Stimulated activated effector memory CD8-positive, alpha-beta T cell treated with anti-CD3 and anti-CD28 coated beads, Interleukin-12 subunit alpha, Interleukin-12 subunit beta, amount 100 ng/mL, for 72 hours (primary cell): ENCODE measurements around the gene ZNF367.
A peak's percentile ranks its signal among the peaks of the same experiment; 100 is the strongest.

Source experiments
- ATAC-seq: fragments of 150-1000 bp; cut with Tn5 transposase; 2 replicates; pipeline ENCODE4 v1.10.0; 2021
- DNase-seq, 2 donors: peaks; one replicate each; pipeline ENCODE4 v3.0.0; 2021 to 2022; ENCODE audit warnings: low spot score in 2 of 2
- H3K27ac Mint-ChIP-seq: one replicate; pipeline ENCODE4 v1.8.0; 2022; ENCODE audit warnings: mild to moderate bottlenecking, mixed read lengths
- H3K36me3 Mint-ChIP-seq: one replicate; pipeline ENCODE4 v1.8.0; 2022; ENCODE audit warnings: mild to moderate bottlenecking, mixed read lengths
- H3K4me1 Mint-ChIP-seq: one replicate; pipeline ENCODE4 v1.8.0; 2022; ENCODE audit warnings: mixed read lengths
- H3K4me3 Mint-ChIP-seq: one replicate; pipeline ENCODE4 v1.8.0; 2022; ENCODE audit warnings: mild to moderate bottlenecking, mixed read lengths
- H3K9me3 Mint-ChIP-seq: one replicate; pipeline ENCODE4 v1.8.0; 2022; ENCODE audit warnings: mixed read lengths

The ZNF367 gene

GRCh38 chr9:96418083-96418919 lies at the start of gene ZNF367:
ZNF367 (minus strand) TSS chr9:96418370; CDS start chr9:96418032, 338 bp downstream.
- Mint-ChIP-seq H3K4me3 (peak within 1 kb of the TSS; percentile 90), H3K27ac (peak within 1 kb of the TSS; percentile 93), H3K36me3 (peaks cover 56% of the 10 kb centered on the region), H3K9me3 (no peaks in the 10 kb centered on the region), H3K4me1 (peaks cover 33% of the 10 kb centered on the region)
- DNase-seq (peak; percentile 87 to 95), ATAC-seq (peak; percentile 86)

DNA sequence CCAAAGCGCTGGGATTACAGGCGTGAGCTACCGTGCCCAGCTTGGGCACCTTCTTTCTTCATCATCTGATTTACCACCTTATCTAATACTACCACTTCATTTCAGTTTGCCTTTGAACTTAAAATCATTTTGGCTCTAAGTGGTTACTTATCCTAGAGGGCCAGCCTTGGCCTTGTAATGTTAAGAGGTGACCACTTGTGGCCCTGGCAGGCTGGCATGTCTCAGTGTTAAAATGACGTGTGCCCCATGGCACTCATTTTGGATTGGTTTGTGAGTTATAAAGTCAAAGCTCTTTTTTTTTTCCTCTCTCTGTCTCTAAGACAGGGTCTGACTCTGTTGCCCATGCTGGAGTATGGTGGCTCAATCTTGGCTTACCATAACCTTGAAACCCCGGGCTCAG lies 49.6 kb upstream of the ZNF367 start:
- H3K27ac Mint-ChIP-seq, result peak overlapping the region; percentile 45
- no peaks in the 10 kb centered on the region for H3K4me1 Mint-ChIP-seq
- no peaks in the 10 kb centered on the region for H3K9me3 Mint-ChIP-seq
- ATAC-seq (no peak), DNase-seq (no peak)
- no peak overlapping the region for H3K4me3 Mint-ChIP-seq
- peaks cover 21% of the 10 kb centered on the region for H3K36me3 Mint-ChIP-seq

DNA sequence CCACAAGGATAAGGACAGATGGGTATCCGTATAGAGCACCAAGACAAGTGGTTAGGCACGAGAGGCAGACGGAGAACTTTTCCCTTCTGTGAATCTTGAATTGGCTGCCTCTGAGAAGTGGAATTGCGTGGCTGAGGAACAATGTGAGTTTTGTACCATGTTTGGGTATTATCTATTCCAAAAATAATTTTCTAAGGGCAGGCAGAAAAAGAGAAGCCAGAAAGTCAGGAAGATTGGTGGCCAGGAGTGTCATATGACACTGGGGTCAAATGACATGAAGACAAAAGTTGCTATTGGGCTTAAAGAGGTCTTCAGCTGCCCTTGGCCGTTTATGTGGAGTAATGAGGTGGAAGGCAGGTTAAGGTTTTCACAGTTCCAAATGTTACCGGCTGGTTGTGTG lies 46.3 kb upstream of the ZNF367 start:
- DNase-seq, result no peak
- Mint-ChIP-seq H3K4me3 (no peak overlapping the region), H3K4me1 (peaks cover 3% of the 10 kb centered on the region), H3K36me3 (peaks cover 40% of the 10 kb centered on the region), H3K27ac (no peak overlapping the region), H3K9me3 (no peaks in the 10 kb centered on the region)
- ATAC-seq, result no peak

DNA sequence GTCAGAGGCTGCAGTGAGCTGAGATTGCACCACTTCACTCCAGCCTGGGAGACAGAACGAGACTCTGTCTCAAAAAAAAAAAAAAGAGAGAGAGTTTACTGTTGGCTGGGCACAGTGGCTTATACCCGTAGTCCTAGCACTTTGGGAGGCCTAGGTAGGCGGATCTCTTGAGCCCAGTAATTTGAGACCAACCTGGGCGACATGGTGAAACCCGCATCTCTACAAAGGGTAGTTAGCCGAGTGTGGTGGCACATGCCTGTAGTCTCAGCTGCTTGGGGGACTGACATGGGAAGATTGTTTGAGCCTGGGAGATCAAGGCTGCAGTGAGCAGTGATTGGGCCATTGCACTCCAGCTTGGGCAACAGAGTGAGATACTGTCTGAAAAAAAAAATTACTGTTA lies 44.4 kb upstream of the ZNF367 start:
- DNase-seq (no peak), ATAC-seq (no peak)
- no peak overlapping the region for H3K4me3 Mint-ChIP-seq
- H3K36me3 Mint-ChIP-seq, result peaks cover 55% of the 10 kb centered on the region
- H3K9me3 Mint-ChIP-seq, result no peaks in the 10 kb centered on the region
- no peak overlapping the region for H3K27ac Mint-ChIP-seq
- H3K4me1 Mint-ChIP-seq, result peaks cover 9% of the 10 kb centered on the region

DNA sequence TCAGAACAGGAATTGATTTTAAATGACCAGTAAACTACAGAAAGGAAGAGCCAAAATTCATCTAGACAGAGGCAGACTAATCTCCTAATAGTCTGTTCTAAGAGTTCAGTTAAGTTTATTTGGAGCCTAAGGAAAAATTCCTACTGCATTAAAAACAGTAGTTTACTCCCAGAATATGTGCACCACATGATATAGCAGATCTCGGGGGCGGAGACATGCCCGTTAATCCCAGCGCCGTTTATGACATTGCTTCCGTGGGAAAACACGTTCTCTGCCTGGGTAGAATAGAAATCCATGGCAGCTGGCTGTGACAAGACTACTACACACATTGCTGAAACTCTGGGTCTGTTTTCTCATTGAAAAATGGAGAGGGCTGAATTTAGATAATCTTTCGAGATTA lies 43.2 kb upstream of the ZNF367 start:
- Mint-ChIP-seq H3K36me3 (peaks cover 55% of the 10 kb centered on the region), H3K4me3 (no peak overlapping the region), H3K27ac (no peak overlapping the region), H3K4me1 (peaks cover 9% of the 10 kb centered on the region), H3K9me3 (no peaks in the 10 kb centered on the region)
- DNase-seq, result no peak
- no peak for ATAC-seq

GRCh38 chr9:96460882-96461281 lies 42.7 kb upstream of the ZNF367 start:
- Mint-ChIP-seq H3K4me3 (no peak overlapping the region), H3K27ac (no peak overlapping the region), H3K36me3 (peaks cover 53% of the 10 kb centered on the region), H3K4me1 (peaks cover 9% of the 10 kb centered on the region), H3K9me3 (no peaks in the 10 kb centered on the region)
- ATAC-seq (no peak), DNase-seq (no peak)

- DNase-seq (no peak), ATAC-seq (no peak)
- Mint-ChIP-seq H3K4me1 (peaks cover 9% of the 10 kb centered on the region), H3K36me3 (peaks cover 49% of the 10 kb centered on the region), H3K9me3 (no peaks in the 10 kb centered on the region), H3K4me3 (no peak overlapping the region), H3K27ac (no peak overlapping the region)
These were observed 42.3 kb upstream of the ZNF367 start for GRCh38 chr9:96460470-96460869.

DNA sequence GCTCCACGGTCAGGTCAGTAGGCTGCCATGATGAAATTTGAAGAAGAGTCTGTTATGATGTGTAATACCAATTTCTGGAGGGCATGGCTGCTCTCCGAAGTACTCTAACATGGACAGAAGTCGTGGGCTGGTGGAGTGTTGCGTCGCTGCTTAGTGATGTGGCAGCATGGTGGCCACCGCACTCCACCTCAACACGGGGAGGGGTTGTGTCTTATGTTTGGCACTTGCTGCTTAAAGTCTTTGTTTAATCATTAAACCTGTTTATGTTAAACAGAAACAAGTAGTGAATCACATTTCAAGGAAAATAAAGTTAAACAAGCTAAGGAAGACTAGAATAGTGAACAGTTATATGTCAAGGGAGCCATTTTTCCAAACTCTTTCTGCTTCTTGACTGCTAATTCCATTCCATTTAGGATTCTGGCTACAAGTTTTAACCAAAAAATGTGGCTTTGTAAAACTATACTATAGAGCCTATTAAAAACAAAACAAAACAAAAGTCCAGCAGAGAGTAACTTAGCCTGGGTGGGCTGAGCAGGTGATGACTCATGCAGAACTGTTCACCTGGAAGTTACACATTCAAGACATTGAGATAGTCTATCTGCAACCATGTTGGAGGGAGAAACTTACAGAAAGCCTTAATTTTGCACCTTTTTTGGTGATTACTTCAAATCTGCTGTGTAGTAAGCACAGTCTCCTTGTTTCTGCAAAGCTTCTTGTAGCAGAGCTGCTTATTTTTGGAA lies 41.3 kb upstream of the ZNF367 start:
- Mint-ChIP-seq H3K4me3 (no peak overlapping the region), H3K9me3 (no peaks in the 10 kb centered on the region), H3K27ac (peak overlapping the region; percentile 52), H3K36me3 (peaks cover 40% of the 10 kb centered on the region), H3K4me1 (peaks cover 9% of the 10 kb centered on the region)
- ATAC-seq (no peak), DNase-seq (no peak)

- Mint-ChIP-seq H3K4me3 (no peak overlapping the region), H3K9me3 (no peaks in the 10 kb centered on the region), H3K4me1 (peaks cover 16% of the 10 kb centered on the region), H3K27ac (no peak overlapping the region), H3K36me3 (peaks cover 35% of the 10 kb centered on the region)
- DNase-seq (no peak), ATAC-seq (no peak)
These were observed 40.1 kb upstream of the ZNF367 start for GRCh38 chr9:96458226-96458625.

DNA sequence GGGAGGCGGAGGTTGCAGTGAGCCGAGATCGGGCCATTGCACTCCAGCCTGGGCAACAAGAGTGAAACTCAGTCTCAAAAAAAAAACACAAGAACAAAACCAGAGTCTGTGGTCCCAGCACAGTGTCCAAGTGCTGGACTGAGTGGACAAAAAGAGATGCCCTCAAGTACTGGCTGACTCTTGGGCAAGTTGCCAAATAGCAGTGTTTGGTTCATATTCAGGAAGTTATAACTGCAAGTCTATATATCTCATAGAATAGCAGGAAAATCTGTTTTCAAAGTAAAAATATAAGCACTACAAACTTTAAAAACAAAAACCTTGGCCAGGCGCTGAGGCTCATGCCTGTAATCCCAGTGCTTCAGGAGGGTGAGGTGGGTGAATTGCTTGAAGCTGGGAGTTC lies 39.1 kb upstream of the ZNF367 start:
- no peak for ATAC-seq
- Mint-ChIP-seq H3K9me3 (no peaks in the 10 kb centered on the region), H3K27ac (no peak overlapping the region), H3K4me1 (peaks cover 16% of the 10 kb centered on the region), H3K36me3 (peaks cover 35% of the 10 kb centered on the region), H3K4me3 (no peak overlapping the region)
- DNase-seq, result no peak

DNA sequence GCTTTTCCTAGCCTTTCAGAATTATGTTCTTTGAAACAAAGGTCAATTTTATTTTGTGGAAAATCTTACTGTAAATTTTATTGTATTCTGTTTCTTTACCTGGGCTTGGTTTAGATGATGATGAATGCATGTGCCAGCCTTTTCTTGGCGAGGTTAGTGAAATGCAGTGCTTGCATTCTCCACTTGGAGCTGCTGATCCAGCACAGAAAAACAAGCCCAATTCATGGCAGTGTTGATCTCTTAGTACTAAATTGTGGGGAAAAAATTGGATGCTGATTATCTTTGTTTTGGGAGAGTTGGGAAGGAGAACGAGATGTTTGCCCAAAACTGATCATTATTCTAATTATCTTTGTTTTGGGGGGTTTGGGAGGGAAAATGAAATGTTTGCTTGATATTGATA lies 35.5 kb upstream of the ZNF367 start:
- Mint-ChIP-seq H3K9me3 (no peaks in the 10 kb centered on the region), H3K4me1 (peaks cover 15% of the 10 kb centered on the region), H3K4me3 (no peak overlapping the region), H3K36me3 (peaks cover 7% of the 10 kb centered on the region), H3K27ac (no peak overlapping the region)
- no peak for ATAC-seq
- no peak for DNase-seq

- Mint-ChIP-seq H3K36me3 (no peaks in the 10 kb centered on the region), H3K27ac (peak overlapping the region; percentile 69), H3K4me3 (peak overlapping the region; percentile 83), H3K9me3 (no peaks in the 10 kb centered on the region), H3K4me1 (peaks cover 21% of the 10 kb centered on the region)
- ATAC-seq (peak; percentile 2), DNase-seq (peak in 1 of 2 donors; percentile 68)
These were observed 32.7 kb upstream of the ZNF367 start for GRCh38 chr9:96450613-96451528.

- Mint-ChIP-seq H3K27ac (peak within 1 kb of the TSS; percentile 69), H3K4me1 (peaks cover 21% of the 10 kb centered on the region), H3K4me3 (peak within 1 kb of the TSS; percentile 83), H3K9me3 (no peaks in the 10 kb centered on the region), H3K36me3 (no peaks in the 10 kb centered on the region)
- ATAC-seq, result peak; percentile 98
- peak; percentile 92 to 96 for DNase-seq
These were observed 31.9 kb upstream of the ZNF367 start, which contains the start of gene HABP4 for GRCh38 chr9:96449845-96450612. HABP4 (plus strand) TSS chr9:96450169; CDS start chr9:96450280, 111 bp downstream.

DNA sequence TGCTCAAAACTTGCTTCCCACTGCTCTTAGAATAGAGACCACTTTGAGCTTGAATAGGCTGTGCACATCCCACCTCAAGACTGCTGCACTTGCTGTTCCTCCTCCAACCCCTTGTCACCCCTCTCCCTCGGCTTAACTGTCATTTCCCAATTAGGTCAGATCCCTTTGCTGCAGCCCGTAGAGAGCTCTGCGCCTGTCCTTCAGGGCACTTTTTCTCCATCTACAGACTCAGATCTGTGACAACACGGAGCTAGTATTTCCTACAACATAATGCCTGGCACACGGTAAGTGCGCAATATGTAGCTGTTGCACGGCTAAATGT lies 31.3 kb upstream of the ZNF367 start:
- peak; percentile 35 for ATAC-seq
- Mint-ChIP-seq H3K4me3 (peak overlapping the region; percentile 83), H3K36me3 (no peaks in the 10 kb centered on the region), H3K9me3 (no peaks in the 10 kb centered on the region), H3K4me1 (peaks cover 21% of the 10 kb centered on the region), H3K27ac (no peak overlapping the region)
- no peak for DNase-seq
